Esophagus muscularis mucosa (tissue), 4 donors: ENCODE results near the gene IMMP1L. TPM values are rescaled to one million over a fixed set of nuclear protein-coding genes. Genes with fewer than 3 reads are reported as not detected.

Source experiments
- DNase-seq: peaks from one replicate; pipeline ENCODE4 v3.0.0-alpha.2; 2017; ENCODE audit errors: extremely low spot score
- H3K27ac ChIP-seq, 4 donors: fragments of 200-600 bp; sonication (generic); replicated peaks in 1 of 4; 1 replicate in 3 of 4; 2 replicates in 1 of 4; pipeline ENCODE4 v1.5.1; 2016 to 2019; ENCODE audit warnings: mild to moderate bottlenecking in 1 of 4
- H3K27me3 ChIP-seq, 4 donors: fragments of 200-600 bp; sonication (generic); one replicate each; pipeline versions ENCODE4 v1.5.1 to v1.6.0; 2016 to 2019
- H3K36me3 ChIP-seq, 4 donors: fragments of 200-600 bp; sonication (generic); one replicate each; pipeline ENCODE4 v1.5.1; 2016 to 2019
- H3K4me1 ChIP-seq, 4 donors: fragments of 200-600 bp; sonication (generic); one replicate each; pipeline ENCODE4 v1.5.1; 2016 to 2019
- H3K4me3 ChIP-seq, 4 donors: fragments of 200-600 bp; sonication (generic); 1 replicate in 2 of 4; 2 replicates in 2 of 4; pipeline ENCODE4 v1.5.1; 2016 to 2019; ENCODE audit warnings: mild to moderate bottlenecking in 4 of 4, moderate library complexity in 1 of 4
- H3K9me3 ChIP-seq, 4 donors: fragments of 200-600 bp; sonication (generic); 1 replicate in 3 of 4; 2 replicates in 1 of 4; pipeline ENCODE4 v1.5.1; 2016 to 2019
- EP300 ChIP-seq: sonication (generic); formaldehyde crosslinking; IDR thresholded peaks from one replicate; pipeline ENCODE4 v1.6.1; 2017; ENCODE audit warnings: antibody characterized with exemption
- POLR2A ChIP-seq: fragments of 450-650 bp; IDR thresholded peaks from one replicate; pipeline ENCODE4 v1.6.1; 2017; ENCODE audit warnings: antibody characterized with exemption, moderate library complexity, mild to moderate bottlenecking, low read depth
- POLR2AphosphoS5 ChIP-seq, 2 donors: sonication (generic); formaldehyde crosslinking; IDR thresholded peaks; one replicate each; pipeline ENCODE4 v1.6.1; 2017; ENCODE audit warnings: antibody characterized with exemption in 2 of 2
- WGBS: methylation state at CpG from one replicate; pipeline ENCODE4 v1.1.5; 2018; 5-methylcytosine and 5-hydroxymethylcytosine counted together
- intact Hi-C: fragments of 100-400 bp; cut with DNase I; formaldehyde crosslinking; loops from one replicate; pipeline ENCODE4 v1.15.1; 2023
- total RNA-seq, 4 donors: library from RNA; depleted of rRNA; stranded (reverse); fragments of >200 nt; gene quantifications; one replicate each; pipeline versions ENCODE4 v1.1.0 to v1.2.1, GENCODE V29; 2016
- TF ChIP-seq, protein P1 (sequence below), 3 experiments: fragments of 200-600 bp in 2 of 3; fragments of 450-650 bp in 1 of 3; sonication (generic) in 2 of 3; IDR thresholded peaks; one replicate each; pipeline ENCODE4 v1.5.1; 2017 to 2019; ENCODE audit warnings: antibody characterized with exemption in 3 of 3, mild to moderate bottlenecking in 2 of 3, moderate library complexity in 1 of 3

The IMMP1L gene
- total RNA-seq, 4 donors from 2014 or later: 27.8 to 49.8 (median 40.1) TPM

DNA sequence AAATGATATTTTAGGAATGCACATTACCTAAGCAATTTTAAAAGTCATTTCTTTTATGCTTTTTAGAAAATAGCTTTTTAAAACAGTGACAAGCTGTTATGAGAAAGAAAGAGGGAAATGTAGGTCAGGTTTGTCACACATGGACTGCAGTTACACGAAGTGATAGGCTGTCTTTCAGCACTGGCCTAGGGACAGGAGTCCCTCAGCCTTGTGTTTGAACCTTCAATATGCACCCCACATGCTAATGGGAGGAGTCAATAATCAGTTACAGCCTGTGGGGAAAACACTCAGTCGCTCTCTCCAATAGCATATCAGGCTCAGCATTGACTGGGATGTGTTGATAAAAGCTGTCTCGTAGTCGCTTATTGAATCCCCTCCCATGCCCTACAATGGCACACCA, 94.0 kb downstream of the IMMP1L start:
- WGBS: 82% methylated on average over 4 of the region's 4 CpGs
- intact Hi-C loops: no loop called here
- H3K36me3 ChIP-seq: peaks cover 0 to 4% (median 0%) of the 10 kb centered on the region in 4 donors

DNA sequence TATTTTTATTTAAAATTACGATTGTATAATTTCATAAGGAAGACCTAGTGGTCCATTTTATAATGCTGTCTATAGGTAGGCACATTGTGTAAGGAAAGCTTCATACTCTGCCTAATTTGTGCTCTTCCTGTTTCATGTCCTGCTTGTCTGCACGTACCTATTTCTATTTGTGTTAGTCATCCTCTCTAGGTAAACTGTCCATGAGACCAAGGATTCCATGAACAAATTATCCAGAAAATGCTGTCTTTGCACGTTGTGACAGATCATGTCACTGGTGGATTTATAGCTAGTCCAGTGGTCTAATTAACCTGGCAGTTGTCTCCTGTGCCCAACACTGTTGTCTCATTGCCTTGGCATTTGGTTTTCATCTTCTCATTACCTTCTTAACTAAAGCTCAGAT, 95.1 kb downstream of the IMMP1L start:
- no peak for DNase-seq
- Histone ChIP-seq H3K27me3 (no peaks in the 10 kb centered on the region), H3K36me3 (peaks cover 0 to 4% (median 0%) of the 10 kb centered on the region in 4 donors), H3K27ac (no peak overlapping the region), H3K9me3 (no peaks in the 10 kb centered on the region), H3K4me1 (peaks cover 0 to 19% (median 2%) of the 10 kb centered on the region in 4 donors), H3K4me3 (no peak overlapping the region)
- intact Hi-C loops: no loop called here
- 83% methylated on average over 3 of the region's 3 CpGs for WGBS
- no peak for TF ChIP-seq POLR2AphosphoS5 (IDR thresholded peaks at IDR 0.05)
- TF ChIP-seq, protein P1, sequence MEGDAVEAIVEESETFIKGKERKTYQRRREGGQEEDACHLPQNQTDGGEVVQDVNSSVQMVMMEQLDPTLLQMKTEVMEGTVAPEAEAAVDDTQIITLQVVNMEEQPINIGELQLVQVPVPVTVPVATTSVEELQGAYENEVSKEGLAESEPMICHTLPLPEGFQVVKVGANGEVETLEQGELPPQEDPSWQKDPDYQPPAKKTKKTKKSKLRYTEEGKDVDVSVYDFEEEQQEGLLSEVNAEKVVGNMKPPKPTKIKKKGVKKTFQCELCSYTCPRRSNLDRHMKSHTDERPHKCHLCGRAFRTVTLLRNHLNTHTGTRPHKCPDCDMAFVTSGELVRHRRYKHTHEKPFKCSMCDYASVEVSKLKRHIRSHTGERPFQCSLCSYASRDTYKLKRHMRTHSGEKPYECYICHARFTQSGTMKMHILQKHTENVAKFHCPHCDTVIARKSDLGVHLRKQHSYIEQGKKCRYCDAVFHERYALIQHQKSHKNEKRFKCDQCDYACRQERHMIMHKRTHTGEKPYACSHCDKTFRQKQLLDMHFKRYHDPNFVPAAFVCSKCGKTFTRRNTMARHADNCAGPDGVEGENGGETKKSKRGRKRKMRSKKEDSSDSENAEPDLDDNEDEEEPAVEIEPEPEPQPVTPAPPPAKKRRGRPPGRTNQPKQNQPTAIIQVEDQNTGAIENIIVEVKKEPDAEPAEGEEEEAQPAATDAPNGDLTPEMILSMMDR (IDR thresholded peaks at IDR 0.05): no peak
- TF ChIP-seq POLR2A: no peak
- TF ChIP-seq EP300: no peak

More for the DNA sequence above, 94.0 kb downstream of the IMMP1L start:
- TF ChIP-seq POLR2A (no peak), POLR2AphosphoS5 (IDR thresholded peaks at IDR 0.05) (no peak), EP300 (no peak)
- TF ChIP-seq, protein P1 (IDR thresholded peaks at IDR 0.05): no peak
- Histone ChIP-seq H3K4me3 (no peak overlapping the region), H3K4me1 (peaks cover 0 to 19% (median 2%) of the 10 kb centered on the region in 4 donors), H3K27ac (no peak overlapping the region), H3K27me3 (no peaks in the 10 kb centered on the region), H3K9me3 (no peaks in the 10 kb centered on the region)
- no peak for DNase-seq

DNA sequence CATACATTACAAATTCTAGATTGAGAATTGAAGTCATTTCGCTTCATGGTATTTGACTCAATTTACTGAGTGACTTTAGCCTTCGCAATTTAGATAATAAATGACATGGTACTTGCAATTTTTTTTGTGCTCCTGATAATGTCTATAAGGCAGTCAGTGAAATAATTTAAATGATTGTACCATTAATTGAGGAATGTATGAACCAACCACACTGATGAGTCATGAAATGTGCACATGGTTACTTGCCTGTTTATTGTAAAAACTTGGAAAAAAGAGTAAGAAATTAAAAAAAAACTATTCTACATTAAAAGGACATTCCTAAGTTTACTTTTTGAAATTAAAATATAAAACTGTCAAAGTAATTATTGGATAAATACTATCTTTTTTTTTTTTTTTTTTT, 96.5 kb downstream of the IMMP1L start:
- intact Hi-C loops: no loop called here
- Histone ChIP-seq H3K27ac (no peak overlapping the region), H3K4me3 (no peak overlapping the region), H3K27me3 (no peaks in the 10 kb centered on the region), H3K9me3 (no peaks in the 10 kb centered on the region), H3K4me1 (peaks cover 0 to 19% (median 2%) of the 10 kb centered on the region in 4 donors), H3K36me3 (peaks cover 0 to 4% (median 0%) of the 10 kb centered on the region in 4 donors)
- 98% methylated on average over 2 of the region's 2 CpGs for WGBS
- TF ChIP-seq POLR2AphosphoS5 (IDR thresholded peaks at IDR 0.05) (no peak), POLR2A (no peak), EP300 (no peak)
- TF ChIP-seq, protein P1 (IDR thresholded peaks at IDR 0.05): no peak
- no peak for DNase-seq

DNA sequence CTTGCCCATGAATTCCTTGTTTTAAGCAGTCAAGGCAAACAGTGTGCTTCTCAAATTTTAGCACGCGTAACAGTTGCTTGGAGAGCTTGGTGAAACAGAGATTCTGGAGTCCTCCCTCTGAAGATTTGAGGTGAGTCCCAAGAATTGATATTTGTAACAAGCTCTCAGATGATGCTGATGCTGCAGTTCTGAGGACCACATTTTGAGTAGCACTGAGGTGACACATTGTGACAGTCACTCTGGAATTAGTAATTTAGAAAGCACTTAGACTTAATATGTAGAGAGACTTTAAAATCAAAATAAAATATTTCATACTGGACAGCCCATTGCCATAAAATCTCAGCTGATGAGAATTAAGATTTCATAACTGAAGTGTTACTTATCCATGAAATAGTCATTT, 101.2 kb downstream of the IMMP1L start:
- TF ChIP-seq, protein P1 (IDR thresholded peaks at IDR 0.05): no peak
- TF ChIP-seq EP300 (no peak), POLR2A (no peak), POLR2AphosphoS5 (IDR thresholded peaks at IDR 0.05) (no peak)
- WGBS: 95% methylated on average over 2 of the region's 2 CpGs
- no peaks in the 10 kb centered on the region for H3K36me3 ChIP-seq
- no peak for DNase-seq
- H3K9me3 ChIP-seq: no peaks in the 10 kb centered on the region
- no peaks in the 10 kb centered on the region for H3K27me3 ChIP-seq
- no peak overlapping the region for H3K4me3 ChIP-seq
- no peak overlapping the region for H3K27ac ChIP-seq
- peaks cover 0 to 9% (median 8%) of the 10 kb centered on the region in 4 donors for H3K4me1 ChIP-seq
- intact Hi-C loops: no loop called here

DNA sequence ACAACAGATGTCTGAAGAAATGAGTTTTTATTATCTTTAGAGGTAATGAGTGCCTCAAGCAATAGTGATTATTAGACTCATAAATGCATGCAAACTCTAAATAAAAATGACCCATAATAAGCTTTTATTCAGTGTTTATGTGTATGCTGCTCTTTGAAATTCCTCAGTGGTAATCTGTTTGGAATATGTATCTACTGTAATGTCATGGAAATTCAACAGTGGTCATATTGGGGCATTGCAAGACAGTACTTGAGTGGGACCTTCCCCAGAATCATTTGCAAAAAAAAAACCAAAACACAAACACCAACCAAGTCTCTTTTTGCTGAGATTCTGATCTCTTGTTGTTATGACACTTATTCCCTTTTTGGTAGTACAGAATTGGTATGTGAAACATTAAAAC, 104.8 kb downstream of the IMMP1L start:
- no peaks in the 10 kb centered on the region for H3K9me3 ChIP-seq
- peaks cover 0 to 9% (median 8%) of the 10 kb centered on the region in 4 donors for H3K4me1 ChIP-seq
- no peak for DNase-seq
- H3K4me3 ChIP-seq: no peak overlapping the region
- H3K27ac ChIP-seq: no peak overlapping the region
- H3K27me3 ChIP-seq: no peaks in the 10 kb centered on the region
- TF ChIP-seq POLR2A (no peak), POLR2AphosphoS5 (IDR thresholded peaks at IDR 0.05) (no peak), EP300 (no peak)
- TF ChIP-seq, protein P1 (IDR thresholded peaks at IDR 0.05): no peak
- intact Hi-C loops: no loop called here
- no peaks in the 10 kb centered on the region for H3K36me3 ChIP-seq
